Skeletal muscle tissue (tissue), 4 donors: Measurements from ENCODE around the gene LMNA. TPM values are rescaled to one million over a fixed set of nuclear protein-coding genes. Genes with fewer than 3 reads are reported as not detected.
"Not testable (repeated sequence)": the region's sequence is repeated elsewhere in the genome, so short reads cannot be mapped to it uniquely, and the experiment has no call there.

Experiments used
- H3K27ac ChIP-seq: one replicate; pipeline ENCODE4 v1.7.0; 2013; ENCODE audit warnings: mild to moderate bottlenecking, low read depth, low read length, inconsistent platforms
- H3K27me3 ChIP-seq, 3 donors: one replicate each; pipeline ENCODE4 v1.7.0; 2013; ENCODE audit warnings: low read length in 3 of 3; ENCODE audit not compliant: control insufficient read depth in 3 of 3, insufficient read depth in 3 of 3
- H3K36me3 ChIP-seq, 3 donors: one replicate each; pipeline ENCODE4 v1.7.0; 2013; ENCODE audit warnings: low read length in 3 of 3; ENCODE audit not compliant: control insufficient read depth in 3 of 3, insufficient read depth in 3 of 3
- H3K4me1 ChIP-seq, 3 donors: one replicate each; pipeline ENCODE4 v1.7.0; 2013; ENCODE audit warnings: low read length in 3 of 3, mild to moderate bottlenecking in 3 of 3; ENCODE audit not compliant: control insufficient read depth in 3 of 3, insufficient read depth in 3 of 3
- H3K4me3 ChIP-seq, 3 donors: one replicate each; pipeline ENCODE4 v1.7.0; 2013; ENCODE audit warnings: low read length in 3 of 3
- H3K9ac ChIP-seq, 3 donors: one replicate each; pipeline ENCODE4 v1.7.0; 2013; ENCODE audit warnings: low read length in 3 of 3, mild to moderate bottlenecking in 3 of 3, moderate library complexity in 2 of 3, low read depth in 1 of 3
- H3K9me3 ChIP-seq, 3 donors: one replicate each; pipeline ENCODE4 v1.7.0; 2013; ENCODE audit warnings: low read length in 3 of 3; ENCODE audit not compliant: control insufficient read depth in 3 of 3
- total RNA-seq: library from RNA; depleted of rRNA; stranded (reverse); fragments of >200 nt; gene quantifications from one replicate; pipeline ENCODE4 v1.2.3, GENCODE V29; 2014
- donor health status: Osteomylitis.

Gene LMNA
- total RNA-seq, 1 donor from 2014 or later: 399 TPM

DNA sequence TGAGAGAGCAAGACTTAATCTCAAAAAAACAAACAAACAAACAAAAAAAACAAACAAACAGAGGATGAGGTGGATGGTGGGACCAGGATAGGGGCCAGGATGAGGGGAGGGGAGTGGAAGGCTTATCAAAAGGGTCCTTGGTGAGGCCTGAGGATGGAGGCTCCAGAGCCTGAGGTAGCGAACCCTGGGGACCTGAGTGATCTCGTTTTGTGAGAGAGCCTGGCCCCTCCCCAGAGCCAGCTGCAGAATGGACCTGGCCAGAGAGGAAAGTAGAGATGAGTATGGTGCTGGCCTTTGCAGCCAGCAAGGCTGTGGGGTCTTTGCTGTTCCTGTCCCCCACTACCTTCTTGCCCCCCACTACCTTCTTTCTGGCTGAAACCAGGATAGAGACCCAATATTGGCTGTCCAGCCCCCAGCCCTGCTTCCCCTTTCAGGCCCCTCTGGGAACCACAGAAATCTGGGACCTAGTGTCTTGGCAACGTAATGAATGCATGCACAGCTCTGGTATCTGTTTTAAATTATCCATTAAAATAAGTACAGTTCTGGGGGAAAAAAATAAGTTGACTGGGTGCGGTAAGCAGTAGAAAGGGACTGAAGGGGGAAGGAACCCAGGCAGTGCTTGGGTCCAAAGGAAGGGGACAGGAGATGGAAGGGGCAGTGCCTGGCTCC is 1.1 kb upstream of the LMNA start:
- Histone ChIP-seq H3K27ac (peak overlapping the region; percentile 97), H3K36me3 (peaks cover 0 to 6% (median 4%) of the 10 kb centered on the region in 3 donors), H3K9me3 (no peaks in the 10 kb centered on the region), H3K4me1 (peaks cover 45 to 63% (median 46%) of the 10 kb centered on the region in 3 donors), H3K9ac (peak overlapping the region; percentile 43 to 99 (median 78)), H3K4me3 (peak overlapping the region in 1 of 3 donors; percentile 67), H3K27me3 (no peaks in the 10 kb centered on the region)

DNA sequence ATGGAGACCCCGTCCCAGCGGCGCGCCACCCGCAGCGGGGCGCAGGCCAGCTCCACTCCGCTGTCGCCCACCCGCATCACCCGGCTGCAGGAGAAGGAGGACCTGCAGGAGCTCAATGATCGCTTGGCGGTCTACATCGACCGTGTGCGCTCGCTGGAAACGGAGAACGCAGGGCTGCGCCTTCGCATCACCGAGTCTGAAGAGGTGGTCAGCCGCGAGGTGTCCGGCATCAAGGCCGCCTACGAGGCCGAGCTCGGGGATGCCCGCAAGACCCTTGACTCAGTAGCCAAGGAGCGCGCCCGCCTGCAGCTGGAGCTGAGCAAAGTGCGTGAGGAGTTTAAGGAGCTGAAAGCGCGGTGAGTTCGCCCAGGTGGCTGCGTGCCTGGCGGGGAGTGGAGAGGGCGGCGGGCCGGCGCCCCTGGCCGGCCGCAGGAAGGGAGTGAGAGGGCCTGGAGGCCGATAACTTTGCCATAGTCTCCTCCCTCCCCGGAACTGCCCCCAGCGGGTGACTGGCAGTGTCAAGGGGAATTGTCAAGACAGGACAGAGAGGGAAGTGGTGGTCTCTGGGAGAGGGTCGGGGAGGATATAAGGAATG is 505 bp downstream of the LMNA start:
- Histone ChIP-seq H3K27ac (peak overlapping the region; percentile 97), H3K4me3 (peak overlapping the region; percentile 96 to 100 (median 100)), H3K9me3 (no peaks in the 10 kb centered on the region), H3K27me3 (no peaks in the 10 kb centered on the region), H3K36me3 (peaks cover 3 to 6% (median 4%) of the 10 kb centered on the region in 3 donors), H3K4me1 (peaks cover 49 to 65% (median 50%) of the 10 kb centered on the region in 3 donors), H3K9ac (peak overlapping the region; percentile 99 to 100 (median 100))

DNA sequence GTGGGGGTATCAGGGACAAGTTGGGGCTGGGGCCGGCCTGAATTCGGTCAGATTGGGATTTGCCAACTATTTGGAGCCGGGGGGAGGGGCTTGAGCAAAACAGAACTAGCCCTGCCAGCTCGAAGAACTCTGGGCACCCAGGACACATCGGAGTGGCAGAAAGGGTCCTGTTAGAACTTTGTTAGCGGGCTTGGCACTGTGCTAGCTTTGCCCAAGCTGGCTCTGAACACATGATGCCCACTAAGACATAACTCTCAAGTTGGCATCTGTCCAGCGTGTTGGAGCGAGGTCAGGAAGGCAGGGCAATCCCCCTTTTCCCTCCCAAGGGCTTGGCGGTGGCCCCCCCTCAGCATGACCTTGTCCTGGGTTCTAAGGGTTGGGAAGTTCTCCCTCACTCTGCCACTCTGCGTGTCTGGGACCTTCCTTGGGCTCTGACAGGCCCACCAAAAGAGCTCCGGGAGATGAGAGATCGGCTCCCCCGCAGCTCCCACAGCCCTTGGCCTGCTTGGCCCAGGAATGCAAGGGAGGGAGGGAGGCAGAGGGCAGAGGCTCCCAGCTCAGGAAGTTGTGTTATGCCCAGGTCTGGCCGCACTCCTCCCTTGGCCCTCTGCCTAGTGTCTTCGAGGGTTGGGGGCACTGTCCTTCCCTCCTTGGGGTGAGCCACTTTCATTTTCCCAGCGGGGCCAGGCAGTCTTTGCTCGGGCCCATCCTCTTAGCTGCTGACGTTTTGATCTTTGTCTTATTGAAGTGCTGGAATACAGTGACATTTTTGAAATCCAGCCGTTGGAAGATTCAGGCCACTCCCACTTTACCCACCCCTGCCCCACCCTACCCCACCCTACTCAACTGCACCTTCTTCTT is 1.2 kb downstream of the LMNA start:
- peaks cover 56 to 72% (median 57%) of the 10 kb centered on the region in 3 donors for H3K4me1 ChIP-seq
- H3K27ac ChIP-seq: peak overlapping the region; percentile 97
- no peaks in the 10 kb centered on the region for H3K27me3 ChIP-seq
- no peaks in the 10 kb centered on the region for H3K9me3 ChIP-seq
- peaks cover 4 to 9% (median 6%) of the 10 kb centered on the region in 3 donors for H3K36me3 ChIP-seq
- peak overlapping the region; percentile 96 to 100 (median 100) for H3K4me3 ChIP-seq
- H3K9ac ChIP-seq: peak overlapping the region; percentile 99 to 100 (median 100)

DNA sequence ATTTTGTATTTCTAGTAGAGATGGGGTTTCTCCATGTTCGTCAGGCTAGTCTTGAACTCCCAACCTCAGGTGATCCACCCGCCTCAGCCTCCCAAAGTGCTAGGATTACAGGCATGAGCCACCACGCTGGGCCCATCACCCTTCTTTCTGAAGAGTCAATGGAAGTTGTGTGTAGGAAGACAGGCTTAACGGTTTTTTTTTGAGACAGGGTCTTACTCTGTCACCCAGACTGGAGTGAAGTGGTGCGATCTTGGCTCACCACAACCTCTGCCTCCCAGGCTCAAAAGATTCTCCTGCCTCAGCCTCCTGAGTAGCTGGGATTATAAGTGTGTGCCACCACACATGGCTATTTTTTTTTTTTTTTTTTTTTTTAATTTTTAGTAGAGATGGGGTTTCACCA is 2.2 kb downstream of the LMNA start:
- not testable (repeated sequence) for H3K36me3 ChIP-seq, H3K9me3 ChIP-seq, H3K27me3 ChIP-seq
- Histone ChIP-seq H3K4me3 (peak overlapping the region; percentile 96 to 100 (median 100)), H3K9ac (peak overlapping the region; percentile 99 to 100 (median 100)), H3K27ac (peak overlapping the region; percentile 97), H3K4me1 (peaks cover 65 to 75% (median 65%) of the 10 kb centered on the region in 3 donors)

DNA sequence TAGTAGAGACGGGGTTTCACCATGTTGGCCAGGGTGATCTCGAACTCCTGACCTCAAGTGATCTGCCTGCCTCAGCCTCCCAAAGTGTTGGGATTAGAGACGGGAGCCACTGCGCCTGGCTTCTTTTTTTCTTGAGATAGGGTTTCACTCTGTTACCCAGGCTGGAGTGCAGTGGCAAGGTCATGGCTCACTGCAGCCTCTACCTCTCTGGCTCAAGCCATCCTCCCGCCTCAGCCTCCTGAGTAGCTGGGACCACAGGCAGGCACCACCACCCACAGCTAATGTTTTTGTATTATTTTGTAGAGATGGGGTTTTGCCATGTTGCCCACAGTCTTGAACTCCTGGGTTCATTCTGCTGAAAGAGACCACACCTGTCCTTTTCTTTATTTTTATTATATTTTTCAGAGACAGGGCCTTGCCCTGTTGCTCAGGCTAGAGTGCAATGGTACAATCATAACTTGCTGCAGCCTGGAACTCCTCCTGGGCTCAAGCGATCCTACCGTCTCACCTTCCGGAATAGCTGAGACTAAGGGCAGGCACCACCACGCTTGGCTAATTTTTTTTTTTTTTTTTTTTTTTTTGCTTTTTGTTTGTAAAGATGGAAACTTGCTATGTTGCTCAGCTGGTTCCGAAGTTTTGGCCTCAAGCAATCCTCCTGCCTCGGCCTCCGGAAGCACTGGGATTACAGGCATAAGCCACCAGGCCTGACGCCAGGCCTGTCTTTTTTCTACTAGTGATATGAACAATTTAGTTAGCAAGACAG is 3.1 kb downstream of the LMNA start:
- Histone ChIP-seq H3K9me3 (no peaks in the 10 kb centered on the region), H3K27me3 (no peaks in the 10 kb centered on the region), H3K36me3 (peaks cover 4 to 9% (median 7%) of the 10 kb centered on the region in 3 donors), H3K27ac (peak overlapping the region; percentile 99), H3K4me1 (peaks cover 65 to 75% (median 67%) of the 10 kb centered on the region in 3 donors), H3K9ac (peak overlapping the region; percentile 85 to 99 (median 90)), H3K4me3 (peak overlapping the region; percentile 72 to 96 (median 79))

DNA sequence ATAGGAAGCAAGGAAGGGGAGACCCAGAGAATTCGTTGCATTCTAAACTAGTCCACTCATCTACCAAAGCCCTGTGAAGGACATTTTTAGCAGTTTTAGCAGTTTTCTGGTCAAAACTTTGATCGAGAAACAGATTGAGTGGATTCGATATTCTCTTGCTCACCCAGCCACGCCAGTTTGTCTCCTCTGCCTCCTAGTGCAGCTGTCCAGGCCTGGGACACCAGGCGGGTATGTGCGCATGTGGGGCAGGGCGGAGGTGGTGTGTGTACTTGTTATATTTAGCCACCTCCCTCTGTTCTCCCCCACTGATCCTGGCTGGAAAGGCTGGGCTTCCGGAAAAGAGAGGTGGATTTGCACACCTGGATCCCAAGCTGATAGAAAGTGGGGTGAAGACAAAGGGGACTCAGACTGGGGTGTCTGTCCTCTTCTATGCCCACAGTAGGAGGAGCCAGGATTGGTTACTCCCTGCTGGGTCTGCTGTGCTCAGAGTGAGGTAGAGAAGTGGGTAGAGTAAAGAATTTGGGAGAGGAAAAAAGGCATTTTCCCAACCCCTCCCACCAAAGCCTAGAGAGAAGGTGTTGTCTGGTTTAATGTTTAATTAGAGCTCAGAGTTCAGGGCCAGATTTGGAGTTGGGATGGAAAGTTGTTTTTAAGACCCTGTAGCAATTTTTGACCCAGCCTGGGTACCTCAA is 3.8 kb downstream of the LMNA start:
- Histone ChIP-seq H3K9me3 (no peaks in the 10 kb centered on the region), H3K4me3 (peak overlapping the region; percentile 72 to 96 (median 79)), H3K4me1 (peaks cover 68 to 77% (median 70%) of the 10 kb centered on the region in 3 donors), H3K27ac (peak overlapping the region; percentile 99), H3K36me3 (peaks cover 4 to 9% (median 7%) of the 10 kb centered on the region in 3 donors), H3K27me3 (no peaks in the 10 kb centered on the region), H3K9ac (peak overlapping the region; percentile 85 to 99 (median 90))

DNA sequence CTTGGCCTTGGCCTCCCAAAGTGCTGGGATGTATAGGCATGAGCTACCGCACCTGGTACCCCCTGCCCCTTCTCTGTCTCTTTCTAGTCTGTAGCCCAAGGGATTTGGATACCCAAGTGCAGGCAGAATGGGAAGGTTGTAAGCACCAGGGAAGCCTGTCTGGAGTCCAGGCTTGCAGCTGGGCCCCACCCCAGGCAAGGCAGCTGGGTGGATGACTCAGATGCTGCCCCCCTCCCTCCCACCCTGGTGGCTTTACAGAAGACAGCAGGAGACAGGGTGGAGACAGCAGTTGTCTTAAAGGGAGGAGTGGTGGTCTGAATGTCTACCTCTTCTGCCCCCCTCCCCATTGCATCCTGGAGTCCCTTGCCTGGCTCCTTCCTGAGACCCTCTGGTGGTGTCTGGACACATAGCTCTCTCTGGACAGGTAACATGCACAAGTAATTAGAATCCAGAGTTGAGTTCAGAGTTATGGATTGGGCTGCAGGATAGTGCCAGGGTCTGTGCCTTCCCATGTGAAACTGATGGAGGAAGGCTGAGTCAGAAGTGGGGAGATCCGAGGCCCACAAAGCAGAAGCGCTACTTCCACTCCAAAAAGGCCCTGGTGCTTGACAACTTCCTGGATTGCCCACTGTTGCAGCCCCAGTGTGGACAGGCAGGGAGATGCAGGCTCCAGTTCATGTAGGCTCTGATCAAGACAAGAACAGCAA is 5.1 kb downstream of the LMNA start:
- Histone ChIP-seq H3K4me3 (peak overlapping the region; percentile 62 to 72 (median 68)), H3K9me3 (no peaks in the 10 kb centered on the region), H3K9ac (peak overlapping the region; percentile 75 to 84 (median 78))

DNA sequence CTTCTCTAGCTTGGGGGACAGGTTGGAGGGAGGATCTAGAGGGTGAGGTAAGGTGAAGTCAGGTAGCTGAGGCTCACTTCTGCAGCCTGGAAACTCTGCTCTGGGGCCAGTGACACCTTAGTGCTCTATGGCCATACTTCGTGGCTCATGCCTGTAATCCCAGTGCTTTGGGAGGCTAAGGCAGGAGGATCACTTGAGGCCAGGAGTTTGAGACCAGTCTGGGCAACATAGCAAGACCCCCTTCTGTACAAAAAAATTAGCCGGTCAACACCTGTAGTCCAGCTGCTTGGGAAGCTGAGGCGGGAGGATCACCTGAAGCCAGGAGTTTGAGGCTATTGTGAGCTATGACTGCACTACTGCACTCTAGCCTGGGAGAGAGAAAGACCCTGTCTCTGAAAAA is 5.8 kb downstream of the LMNA start:
- peak overlapping the region; percentile 99 for H3K27ac ChIP-seq

More for the DNA sequence above, 5.1 kb downstream of the LMNA start:
- Histone ChIP-seq H3K27me3 (no peaks in the 10 kb centered on the region), H3K4me1 (peaks cover 69 to 79% (median 72%) of the 10 kb centered on the region in 3 donors), H3K36me3 (peaks cover 4 to 9% (median 7%) of the 10 kb centered on the region in 3 donors), H3K27ac (peak overlapping the region; percentile 99)

More for the DNA sequence above, 5.8 kb downstream of the LMNA start:
- Histone ChIP-seq H3K36me3 (peaks cover 0 to 7% (median 5%) of the 10 kb centered on the region in 3 donors), H3K9ac (peak overlapping the region; percentile 75 to 84 (median 78)), H3K4me3 (peak overlapping the region; percentile 62 to 72 (median 68)), H3K9me3 (no peaks in the 10 kb centered on the region), H3K27me3 (no peaks in the 10 kb centered on the region), H3K4me1 (peaks cover 76 to 79% (median 79%) of the 10 kb centered on the region in 3 donors)
